ENCODE measurements around the gene ACVRL1.

ACVRL1 gene

DNA sequence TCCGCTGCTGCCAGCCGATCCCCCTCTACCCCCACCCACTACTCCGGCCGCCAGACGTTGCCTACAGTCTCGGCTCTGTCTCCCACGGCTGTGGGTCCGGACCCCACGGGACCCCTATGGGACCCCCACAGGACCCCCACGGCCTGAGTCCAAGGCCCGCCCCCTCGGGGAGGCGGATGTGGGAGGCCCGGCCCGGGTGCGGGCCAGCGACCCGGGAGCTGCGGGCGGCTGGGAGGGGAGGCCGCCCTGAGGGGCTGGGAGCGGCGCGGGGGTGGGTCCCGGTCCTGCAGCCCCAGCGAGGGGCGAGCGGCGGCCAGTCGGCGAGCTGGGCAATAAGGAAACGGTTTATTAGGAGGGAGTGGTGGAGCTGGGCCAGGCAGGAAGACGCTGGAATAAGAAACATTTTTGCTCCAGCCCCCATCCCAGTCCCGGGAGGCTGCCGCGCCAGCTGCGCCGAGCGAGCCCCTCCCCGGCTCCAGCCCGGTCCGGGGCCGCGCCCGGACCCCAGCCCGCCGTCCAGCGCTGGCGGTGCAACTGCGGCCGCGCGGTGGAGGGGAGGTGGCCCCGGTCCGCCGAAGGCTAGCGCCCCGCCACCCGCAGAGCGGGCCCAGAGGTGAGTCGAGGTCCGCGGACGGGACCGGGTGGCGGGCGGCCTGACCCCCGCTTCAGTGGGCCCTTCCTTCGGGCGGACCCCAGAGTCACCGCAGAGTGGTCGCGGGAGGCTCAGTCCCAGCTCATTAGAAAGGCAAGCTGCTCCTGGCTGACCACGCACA lies at the start of gene ACVRL1:
Gene ACVRL1 (plus strand): TSS at position 422 of the 773 bp plus-strand sequence. CDS start 4,971 bp downstream, outside the sequence.
- no peak for DNase-seq

DNA sequence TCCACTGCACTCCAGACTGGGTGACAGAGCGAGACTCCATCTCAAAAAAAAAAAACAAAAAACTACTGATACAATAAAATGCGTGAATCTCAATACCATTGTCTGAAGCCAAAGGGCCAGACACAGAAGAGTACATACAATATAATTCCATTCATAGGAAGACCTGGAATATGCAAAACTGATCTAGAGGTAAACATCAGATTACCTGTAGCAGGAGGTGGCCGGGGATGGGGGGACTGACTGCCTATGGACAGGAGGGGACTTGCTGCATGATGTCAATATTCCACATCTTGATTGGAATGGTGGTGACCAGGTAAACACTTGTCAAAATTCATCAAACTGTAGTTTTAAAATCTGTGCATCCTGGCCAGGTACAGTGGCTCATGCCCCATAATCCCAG lies 46.3 kb upstream of the ACVRL1 start:
- no peak for DNase-seq

DNA sequence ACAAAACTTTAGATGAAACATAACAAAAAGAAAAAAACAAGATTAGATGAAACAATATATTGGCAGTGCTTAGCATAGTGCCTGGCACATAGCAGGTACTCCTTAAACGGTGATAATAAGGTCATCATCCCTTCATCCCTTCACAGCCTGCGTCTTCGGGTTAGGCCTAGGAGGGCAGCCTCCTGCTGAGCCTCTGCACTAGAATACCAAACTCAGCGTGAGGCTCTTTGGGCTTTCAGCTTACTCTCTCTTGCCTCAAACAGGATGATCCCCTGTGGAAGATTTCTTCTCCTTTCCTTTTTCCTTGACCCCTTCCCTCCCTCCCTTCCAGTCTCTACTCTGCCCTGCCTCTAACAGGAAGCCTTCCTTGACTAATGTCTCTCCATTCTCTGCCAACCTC lies 44.4 kb upstream of the ACVRL1 start:
- DNase-seq = no peak

DNA sequence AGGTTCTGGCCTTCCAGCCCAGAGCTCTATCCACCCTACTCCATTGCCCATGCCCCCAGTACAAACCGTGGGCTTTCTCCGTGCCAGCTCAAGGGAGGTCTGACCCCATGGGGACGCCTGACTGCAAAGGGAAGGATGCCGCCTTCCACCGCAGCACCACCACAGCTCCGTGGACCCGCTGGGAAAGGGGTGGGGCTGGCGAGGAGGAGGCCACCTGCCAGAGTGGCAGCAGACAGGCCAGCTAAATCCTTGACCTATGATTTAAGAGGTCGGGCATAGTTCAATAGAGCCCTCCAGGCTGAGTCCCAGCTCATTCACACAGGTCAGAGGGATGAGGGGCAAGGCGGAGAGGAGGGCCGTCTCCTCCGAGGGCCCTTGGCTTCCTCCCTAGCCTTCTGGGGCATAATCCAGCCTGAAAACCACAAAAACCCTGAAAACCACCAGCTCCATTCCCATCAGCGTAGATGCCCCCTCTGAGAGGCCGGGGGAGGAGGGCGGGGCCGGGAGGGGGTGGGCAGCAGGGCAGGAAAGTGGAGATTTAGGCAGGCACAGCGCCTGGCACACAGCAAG lies 43.9 kb upstream of the ACVRL1 start:
- no peak for DNase-seq

DNA sequence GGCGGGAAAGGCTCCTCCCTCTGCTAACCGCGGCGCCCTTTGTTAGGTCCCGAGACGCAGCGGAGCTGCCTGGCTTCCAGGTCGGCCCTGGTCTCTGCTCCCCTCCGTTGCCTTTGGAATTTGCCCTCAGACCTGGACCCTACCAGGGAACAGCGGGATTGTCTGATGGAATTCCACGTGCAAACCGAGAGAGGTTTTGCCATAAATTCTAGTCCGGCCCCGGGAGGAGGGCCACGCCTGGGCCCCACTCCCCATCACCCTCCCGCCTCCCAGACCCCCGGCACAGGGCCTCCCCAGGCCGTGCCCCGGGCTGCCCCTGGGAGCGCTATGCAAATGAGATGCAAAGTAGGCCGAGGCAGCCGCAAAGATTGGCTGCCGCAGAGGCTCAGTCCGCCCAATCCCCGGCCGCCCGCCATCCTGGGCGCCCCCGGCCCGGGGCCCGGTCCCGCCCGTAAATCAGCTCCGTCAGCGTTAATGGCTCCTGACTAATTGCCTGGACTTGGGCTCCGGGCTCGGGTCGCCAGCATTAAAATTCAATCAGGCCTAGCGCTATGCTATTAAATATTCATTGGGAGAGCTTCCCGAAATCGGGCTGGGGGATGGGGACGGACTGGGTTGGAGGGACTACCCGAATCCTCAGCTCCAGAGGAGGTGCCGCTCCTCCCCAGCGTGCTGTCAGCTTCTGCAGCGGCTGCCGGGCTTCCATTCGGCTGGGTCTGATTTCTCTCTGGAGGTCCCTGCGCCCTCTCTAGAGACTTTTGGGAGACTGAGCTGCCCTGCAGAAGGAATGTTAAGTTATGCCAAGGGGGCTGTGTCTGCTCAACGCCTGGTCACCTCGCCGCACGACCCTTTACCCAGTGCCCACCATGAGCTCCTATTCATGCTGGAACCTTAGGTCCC lies 43.1 kb upstream of the ACVRL1 start:
- peak; percentile 55 for DNase-seq

DNA sequence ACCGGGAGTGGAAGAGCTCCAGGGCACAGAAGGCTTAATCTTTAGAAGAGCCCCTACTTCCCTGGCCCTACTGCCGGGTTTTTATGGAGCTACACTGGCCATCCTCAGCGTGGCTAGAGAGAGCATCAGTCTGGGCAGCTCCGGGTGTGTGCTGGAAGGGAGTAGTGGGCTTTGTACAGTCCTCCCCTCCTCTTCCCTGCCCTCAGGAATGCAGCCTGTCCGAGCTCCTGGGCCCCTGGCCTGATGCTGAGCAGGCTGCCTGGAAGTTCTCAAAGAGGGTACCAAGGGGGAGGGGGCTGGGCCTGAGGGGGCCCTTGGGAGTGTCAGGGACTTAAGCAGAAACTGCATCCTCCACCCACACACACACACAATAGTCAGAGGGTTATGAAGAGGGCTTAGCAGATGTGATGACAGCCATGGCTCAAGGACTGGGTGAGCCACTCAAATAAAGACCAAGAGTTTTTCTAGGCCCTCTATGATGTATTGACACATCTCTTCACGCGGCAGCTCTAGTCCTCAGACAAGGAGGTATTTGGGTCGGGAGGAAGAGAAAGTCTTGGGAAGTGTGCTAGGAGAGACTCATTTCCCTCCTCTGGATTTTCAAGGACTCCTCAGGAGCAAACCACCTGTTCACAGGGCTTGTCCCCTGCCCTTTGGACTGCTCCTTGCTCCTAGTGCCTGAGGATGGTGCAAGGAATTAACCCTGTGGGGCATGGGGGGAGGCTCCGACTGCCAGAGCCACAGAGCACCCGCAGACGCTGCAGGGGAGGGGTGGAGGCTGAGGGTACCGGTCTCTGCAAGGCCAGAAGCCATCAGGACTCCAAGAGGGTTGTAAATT lies 42.3 kb upstream of the ACVRL1 start:
- DNase-seq = no peak

DNA sequence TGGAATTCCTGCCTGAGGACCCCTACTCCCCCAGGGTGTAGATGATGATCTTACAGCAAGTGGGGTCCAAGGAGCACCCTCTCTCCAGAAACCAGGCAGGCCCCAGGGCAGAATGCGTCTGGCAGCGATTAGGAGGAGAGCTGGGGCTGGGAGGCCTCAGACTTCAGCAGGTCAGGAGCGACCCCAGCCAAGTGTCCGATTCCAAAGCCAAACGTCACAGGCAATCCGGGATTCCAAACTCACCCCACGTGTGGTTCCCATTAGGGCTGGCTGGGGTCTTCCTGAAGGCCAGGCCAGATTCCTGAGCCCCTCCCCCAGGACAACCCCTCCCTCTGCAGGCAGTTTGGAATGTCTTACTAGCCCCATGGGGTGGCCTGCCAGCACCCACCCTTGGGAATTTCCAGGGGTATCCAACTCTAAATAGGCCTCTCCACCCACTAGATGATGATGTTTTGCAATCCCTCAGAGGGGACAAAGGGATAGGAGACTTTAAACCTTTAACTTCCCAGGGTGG lies 41.5 kb upstream of the ACVRL1 start:
- no peak for DNase-seq

DNA sequence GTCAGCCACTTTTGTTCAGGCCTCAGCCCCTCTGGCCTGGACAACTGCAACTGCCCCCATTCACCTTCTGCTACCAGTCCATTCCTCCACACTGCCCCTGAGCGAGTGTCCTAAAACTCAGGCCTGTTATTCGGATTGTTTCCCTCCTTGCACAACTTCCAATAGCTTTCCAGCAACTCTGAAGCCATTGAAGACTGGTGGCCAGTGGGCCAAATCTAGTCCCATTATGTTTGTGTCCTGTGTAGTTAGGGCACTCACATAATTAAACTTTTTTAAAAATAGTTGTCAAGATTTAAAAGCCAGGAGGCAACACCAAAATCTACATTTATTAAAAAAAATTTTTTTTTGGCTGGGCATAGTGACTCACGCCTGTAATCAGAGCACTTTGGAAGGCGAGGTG lies 41.0 kb upstream of the ACVRL1 start:
- DNase-seq = no peak

DNA sequence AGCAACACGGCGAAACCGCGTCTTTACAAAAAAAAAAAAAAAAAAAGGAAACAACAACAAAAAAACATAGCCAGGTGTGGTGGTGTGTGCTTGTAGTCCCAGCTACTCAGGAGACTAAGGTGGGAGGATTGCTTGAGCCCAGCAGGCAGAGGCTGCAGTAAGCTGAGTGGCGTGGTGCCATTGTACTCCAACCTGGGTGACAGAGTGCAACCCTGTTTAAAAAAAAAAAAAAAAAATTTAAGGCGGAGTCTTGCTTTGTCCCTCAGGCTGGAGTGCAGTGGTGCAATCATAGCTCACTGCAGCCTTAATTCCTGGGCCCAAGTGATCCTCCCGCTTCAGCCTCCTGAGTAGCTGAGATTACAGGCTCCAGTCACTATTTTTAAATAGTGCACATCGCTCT lies 40.5 kb upstream of the ACVRL1 start:
- no peak for DNase-seq

DNA sequence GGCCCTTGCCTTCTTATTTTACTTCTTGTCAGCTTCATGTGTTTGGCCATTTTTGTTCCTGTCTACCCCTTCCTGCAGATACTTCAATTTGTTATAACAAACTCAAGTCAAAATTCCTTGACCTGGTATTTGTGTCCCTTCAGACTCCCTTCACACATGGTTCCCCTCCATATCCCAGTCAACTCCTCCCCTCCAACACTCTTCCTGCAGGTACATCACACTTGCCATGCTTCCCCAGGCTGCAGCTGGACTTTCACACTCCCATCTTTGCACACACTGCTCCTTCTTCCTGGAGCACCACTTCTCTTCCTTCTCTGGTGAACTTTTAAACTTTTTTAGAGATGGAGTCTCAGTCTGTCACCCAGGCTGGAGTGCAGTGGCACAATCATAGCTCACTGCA lies 39.9 kb upstream of the ACVRL1 start:
- DNase-seq = no peak

DNA sequence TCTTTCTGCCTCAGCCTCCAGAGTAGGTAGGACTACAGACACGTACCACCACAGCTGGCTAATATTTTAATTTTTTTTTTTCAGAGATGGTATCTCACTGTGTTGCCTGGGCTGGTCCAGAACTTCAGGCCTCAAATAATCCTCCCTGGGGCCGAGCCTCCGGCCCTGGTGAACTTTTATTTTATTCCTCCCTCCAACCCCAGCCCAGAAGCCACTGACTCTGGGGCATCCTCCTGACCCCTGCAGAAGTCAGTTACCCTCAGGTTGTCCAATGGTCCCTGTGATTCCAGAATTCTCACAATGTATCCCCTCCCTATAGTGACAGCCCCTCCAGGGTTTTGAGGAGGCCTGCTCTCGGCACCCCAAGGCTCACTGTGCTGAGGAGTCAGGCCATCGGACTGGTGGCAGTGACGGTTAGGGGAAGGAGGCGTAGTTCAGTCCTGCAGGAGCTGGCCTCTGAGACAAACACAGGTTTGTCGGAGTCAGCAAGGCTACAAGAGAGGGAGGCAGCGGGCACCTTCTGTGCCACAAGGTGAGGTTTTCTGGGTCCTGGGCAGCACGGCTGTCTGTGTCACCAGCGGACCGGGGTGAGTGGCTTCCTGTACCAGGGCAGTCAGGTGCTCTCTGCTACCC lies 39.4 kb upstream of the ACVRL1 start:
- DNase-seq = no peak

DNA sequence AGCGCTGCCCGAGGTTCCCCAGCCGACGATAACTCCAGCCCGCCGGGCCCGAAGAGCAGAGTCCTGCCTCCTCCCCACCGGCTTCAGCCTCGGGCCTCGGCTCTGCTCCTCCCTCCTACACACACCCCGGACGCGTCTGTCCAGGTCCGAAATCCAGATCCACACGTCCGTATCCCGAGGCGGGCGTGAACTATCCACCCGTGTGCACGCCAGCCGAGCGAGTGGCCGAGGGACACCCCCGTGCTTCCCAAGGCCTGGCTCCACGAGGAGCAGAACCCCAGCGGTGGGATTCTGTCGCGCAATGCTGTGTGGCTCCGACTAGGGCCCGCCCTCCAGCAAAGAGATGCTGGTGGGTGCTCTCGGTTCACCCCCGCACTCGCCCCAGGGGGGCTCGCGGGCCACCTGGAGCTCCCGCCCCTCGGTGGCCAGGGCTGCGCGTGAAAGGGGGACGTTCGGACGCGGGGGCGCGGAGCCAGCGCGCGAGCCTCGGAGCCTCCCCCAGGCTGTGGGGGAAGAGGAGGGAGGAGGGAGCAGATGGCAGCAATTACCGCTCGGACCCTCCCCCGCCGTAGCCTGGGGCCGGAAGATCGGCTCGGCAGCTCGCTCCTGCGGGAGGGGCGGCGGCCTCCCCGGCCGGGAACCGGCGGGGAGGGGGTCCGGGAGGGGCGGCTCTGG lies 38.3 kb upstream of the ACVRL1 start:
- DNase-seq = no peak

DNA sequence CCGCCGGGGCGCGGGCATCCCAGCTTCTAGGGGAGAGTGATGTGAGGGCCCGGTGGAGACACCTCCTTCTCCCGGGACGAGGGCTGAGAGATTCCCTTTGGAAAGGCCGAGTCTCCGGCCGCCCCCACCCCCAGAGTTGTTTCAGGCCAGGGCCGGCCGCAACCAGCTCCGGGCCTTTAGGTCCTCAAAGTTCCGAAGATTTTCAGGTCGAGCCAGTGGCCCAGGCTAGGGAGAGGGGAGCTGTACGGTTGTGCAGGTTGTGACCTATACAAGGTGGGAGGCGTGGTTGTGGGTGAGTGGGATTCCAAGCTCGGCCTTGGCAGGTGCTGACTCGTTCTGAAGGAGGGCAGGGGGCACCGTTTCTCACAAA lies 37.8 kb upstream of the ACVRL1 start:
- no peak for DNase-seq

DNA sequence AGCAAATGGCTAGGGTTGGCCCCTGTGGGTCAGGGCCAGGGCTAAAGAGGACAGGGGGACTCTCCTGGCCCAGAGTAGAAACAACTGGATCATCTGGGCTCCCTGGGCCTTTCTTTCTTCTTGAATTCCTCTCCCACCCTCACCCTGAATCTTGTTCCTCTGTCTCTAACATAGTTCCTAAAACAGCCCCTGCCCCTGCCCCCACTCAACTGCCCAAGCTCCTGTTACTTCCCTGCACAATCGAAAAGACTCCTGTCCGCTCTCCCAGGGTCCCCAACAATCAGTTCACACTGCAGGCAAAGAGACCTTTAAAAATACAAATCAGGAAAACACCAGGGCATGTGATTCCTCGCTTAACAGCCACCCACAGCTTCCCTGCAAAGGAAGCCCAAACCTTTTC lies 37.4 kb upstream of the ACVRL1 start:
- DNase-seq = no peak

DNA sequence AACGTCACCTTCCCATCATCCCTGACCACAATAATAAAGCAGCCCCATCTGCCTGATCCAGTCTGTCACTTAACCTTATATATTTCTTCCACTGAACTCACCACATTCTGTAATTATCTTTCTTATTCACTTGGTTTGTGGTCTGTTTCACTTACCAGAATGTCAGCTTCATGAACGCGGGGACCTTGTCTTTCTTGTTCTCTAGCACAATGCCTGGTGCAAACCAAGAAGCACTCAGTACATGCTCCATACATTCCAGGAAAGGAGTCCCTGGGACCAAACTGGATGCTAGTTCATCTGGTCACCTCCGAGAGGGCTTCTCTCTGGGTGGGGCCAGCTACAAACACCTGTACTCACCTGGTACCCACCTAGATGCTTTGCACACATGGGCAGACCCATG lies 36.8 kb upstream of the ACVRL1 start:
- DNase-seq = no peak

DNA sequence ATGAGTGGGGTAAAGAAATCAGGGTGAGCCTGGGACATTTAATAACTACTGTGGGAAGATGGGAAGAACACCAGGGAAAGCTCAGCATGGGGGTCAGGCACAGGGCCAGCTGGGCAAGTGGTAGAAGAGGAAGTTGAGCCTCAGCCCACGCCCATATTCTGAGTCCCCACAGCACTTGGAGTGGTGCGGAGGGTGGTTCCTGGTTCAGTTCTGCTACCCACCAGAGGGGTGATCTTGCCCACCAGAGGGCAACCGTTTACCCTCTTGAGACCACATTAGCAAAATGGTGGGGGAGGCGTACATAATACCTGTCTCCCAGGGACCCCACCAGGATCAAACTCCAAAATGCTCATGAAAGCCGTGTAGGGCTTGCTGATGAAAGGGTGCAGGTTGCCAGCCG lies 36.2 kb upstream of the ACVRL1 start:
- DNase-seq = no peak

DNA sequence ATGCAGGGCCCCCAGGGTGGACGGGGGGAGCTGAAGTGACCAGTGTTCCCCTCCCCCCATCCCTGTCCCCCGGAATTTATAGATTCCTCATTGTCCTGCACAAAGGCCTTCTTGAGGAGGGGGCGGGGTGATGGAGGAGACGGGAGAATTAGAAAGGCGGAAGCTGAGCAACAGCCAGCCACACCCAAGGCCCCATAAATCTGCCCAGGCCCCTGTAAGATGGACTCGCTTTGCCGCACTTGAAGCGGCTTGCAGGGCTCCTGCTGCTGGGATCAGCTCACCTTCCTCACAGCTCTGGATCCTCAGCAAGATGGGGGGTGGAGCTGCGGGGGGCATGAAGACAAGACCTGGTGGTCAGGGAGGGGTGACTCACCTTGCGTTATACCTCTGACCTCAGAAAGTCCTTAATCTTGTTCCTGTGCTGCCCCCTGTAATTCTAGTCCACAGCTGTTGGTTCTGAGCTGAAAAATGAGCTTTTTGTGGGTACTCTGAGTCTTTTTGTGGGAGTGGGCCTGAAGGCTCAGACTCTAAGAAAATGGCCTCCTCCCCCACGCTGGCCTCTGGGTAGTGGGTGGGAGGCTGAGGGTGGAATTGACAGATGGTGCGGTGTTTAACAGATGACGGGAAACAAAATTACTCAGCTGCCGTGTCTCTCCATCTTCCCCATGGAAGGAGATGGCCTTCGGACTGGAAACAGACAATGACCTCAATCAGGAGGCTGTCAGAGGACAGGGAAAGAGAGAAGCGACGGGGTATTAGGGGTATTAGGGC lies 35.2 kb upstream of the ACVRL1 start:
- DNase-seq = no peak

DNA sequence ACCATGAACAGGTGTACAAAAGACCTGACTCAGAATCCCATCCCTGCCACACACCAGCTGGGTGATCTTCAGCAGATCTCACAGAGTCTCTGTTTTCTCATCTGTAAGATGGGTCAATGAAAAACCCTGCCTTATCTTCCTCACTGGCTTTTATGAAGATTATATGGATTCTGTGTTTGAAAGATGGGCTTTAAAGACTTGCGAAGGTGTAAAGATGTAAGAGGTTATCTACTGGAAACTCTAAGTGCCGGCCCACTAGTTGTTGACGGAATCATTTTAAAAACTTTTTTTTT lies 34.7 kb upstream of the ACVRL1 start:
- DNase-seq = no peak

DNA sequence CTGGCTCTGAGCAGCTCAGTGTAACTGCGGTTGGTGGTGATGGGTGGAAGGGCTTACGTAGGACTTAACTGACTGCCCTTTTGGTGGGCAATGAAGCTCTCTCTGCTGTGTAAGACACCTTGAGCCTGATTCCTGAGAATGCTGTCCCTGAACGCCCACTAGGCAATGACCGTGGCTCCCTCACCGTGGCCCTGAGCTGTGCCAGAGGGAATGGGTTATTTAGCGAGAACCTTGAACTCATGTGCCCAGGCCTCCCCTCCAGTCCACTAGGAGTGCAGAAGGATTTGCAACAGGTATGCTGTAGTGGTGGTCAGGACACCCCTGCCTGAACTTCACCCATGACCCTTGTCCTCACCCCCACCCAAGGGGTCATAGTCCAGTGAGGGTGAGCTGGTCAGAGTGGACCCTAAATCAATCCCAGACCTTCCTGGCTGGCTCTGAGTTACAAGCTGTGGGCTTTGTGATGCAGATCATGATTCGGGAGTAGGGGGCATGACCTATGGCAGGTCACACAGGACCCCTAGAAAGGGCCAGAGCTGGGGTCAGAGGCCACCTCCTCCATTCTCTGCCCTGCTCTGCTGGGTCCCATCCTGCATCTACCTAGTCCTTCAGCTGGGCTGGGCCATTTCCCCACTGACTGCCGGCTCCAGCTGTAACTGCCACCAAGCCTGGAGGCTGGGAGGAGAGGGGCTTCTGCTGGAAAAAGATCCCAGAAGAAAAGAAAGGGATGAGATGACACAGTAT lies 33.9 kb upstream of the ACVRL1 start:
- DNase-seq = no peak

DNA sequence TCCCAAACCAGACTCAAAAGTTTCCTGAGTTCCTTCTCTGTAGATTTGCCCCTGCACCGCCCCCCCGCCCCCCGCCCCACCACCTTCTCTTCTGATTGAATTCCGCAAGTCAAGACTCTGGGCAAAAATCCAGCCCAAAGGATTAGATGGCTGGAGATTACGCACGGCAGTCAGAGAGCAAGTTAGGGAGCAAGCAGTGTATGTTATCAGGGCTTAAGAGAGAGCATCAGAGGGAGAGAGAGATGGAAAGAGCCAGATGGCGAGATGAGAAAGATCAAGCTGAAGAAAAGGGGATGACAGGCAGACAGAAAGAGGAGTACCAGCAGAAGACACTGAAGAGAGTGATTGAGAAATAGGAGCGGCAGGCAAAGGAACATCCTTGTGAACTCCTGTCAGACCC lies 33.3 kb upstream of the ACVRL1 start:
- no peak for DNase-seq

Data from NCI-H510A treated with DMSO at 0.1 percent for 48 hours (cell line).